K562 (cell line): Measurements from ENCODE around the gene ZNF860.

ENCODE experiments used
- POU5F1 ChIP-seq: fragments of 150-350 bp; IDR thresholded peaks from 2 replicates; pipeline ENCODE4 v1.6.1; 2014; ENCODE audit warnings: borderline replicate concordance, low read length, low read depth, mild to moderate bottlenecking; ENCODE audit not compliant: partially characterized antibody
- SIRT6 ChIP-seq: IDR thresholded peaks from one replicate; pipeline ENCODE4 v1.6.1; 2012; ENCODE audit warnings: low read depth, mild to moderate bottlenecking, control low read depth, inconsistent platforms, low read length, moderate library complexity

DNA sequence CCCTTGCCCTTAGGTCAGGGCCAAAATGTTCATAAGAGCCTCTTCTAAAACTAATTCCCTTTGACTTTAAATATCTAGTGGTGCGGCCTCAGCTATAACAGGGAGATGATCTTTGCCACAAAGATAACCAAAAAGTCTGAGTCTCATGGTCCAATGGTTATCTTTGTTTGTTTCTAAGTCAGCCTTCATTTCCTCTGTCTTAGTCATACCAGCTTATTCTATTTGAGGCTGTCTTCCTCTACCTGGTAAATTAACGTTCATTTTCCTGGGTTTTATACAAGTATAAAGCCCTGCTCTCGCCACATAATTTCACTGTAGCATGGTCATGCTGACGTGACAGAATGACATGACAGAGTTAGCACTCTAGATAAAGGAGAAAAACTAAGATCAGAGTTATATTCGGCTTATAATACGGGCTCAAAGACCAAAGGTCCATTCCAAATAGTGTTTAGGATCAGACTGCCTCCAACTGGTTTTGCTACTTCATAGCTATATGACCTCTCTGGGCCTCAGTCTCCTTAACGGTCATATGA is 18.4 kb downstream of the ZNF860 start:
- TF ChIP-seq POU5F1, result no peak
- no peak for TF ChIP-seq SIRT6
